Esophagus mucosa (tissue), 1 donor: Measurements from ENCODE around the gene SCYGR1. TPM values are rescaled to one million over a fixed set of nuclear protein-coding genes. Genes with fewer than 3 reads are reported as not detected.
"Not testable (repeated sequence)": the region's sequence is repeated elsewhere in the genome, so short reads cannot be mapped to it uniquely, and the experiment has no call there.

Experiments used
- ATAC-seq: fragments of 200-7000 bp; cut with Tn5 transposase; one replicate; pipeline ENCODE4 v1.9.1; 2020
- total RNA-seq: library from RNA; stranded (reverse); gene quantifications from one replicate; pipeline ENCODE4 v1.2.4, GENCODE V29; 2023
- donor health status: DM: yes; HTN: yes; CAD: no.

The SCYGR1 gene
- not detected for total RNA-seq

GRCh38 chr2:227387583-227387982, at the start of gene SCYGR1:
Gene SCYGR1 (minus strand): TSS chr2:227387949. CDS start chr2:227387949, 0 bp downstream.
- not testable (repeated sequence) for ATAC-seq

GRCh38 chr2:227436436-227437174, 48.9 kb upstream of the SCYGR1 start:
- no peak for ATAC-seq

GRCh38 chr2:227433171-227433570, 45.4 kb upstream of the SCYGR1 start:
- ATAC-seq, result no peak

GRCh38 chr2:227430639-227431038, 42.9 kb upstream of the SCYGR1 start:
- ATAC-seq, result no peak

GRCh38 chr2:227428731-227429285, 41.1 kb upstream of the SCYGR1 start:
- ATAC-seq, result no peak

GRCh38 chr2:227423656-227424499, 36.1 kb upstream of the SCYGR1 start:
- ATAC-seq, result no peak

GRCh38 chr2:227420087-227421052, 32.6 kb upstream of the SCYGR1 start:
- ATAC-seq, result no peak

- ATAC-seq, result no peak
Measured at GRCh38 chr2:227416701-227417100, 29.0 kb upstream of the SCYGR1 start.

GRCh38 chr2:227415538-227416424, 28.0 kb upstream of the SCYGR1 start:
- ATAC-seq, result peak; percentile 76

- ATAC-seq, result peak; percentile 86
Measured at GRCh38 chr2:227414846-227415245, 27.1 kb upstream of the SCYGR1 start.

GRCh38 chr2:227413371-227413770, 25.6 kb upstream of the SCYGR1 start:
- peak; percentile 7 for ATAC-seq

- no peak for ATAC-seq
Measured at GRCh38 chr2:227412877-227413276, 25.1 kb upstream of the SCYGR1 start.

- ATAC-seq, result no peak
Measured at GRCh38 chr2:227411990-227412350, 24.2 kb upstream of the SCYGR1 start.

GRCh38 chr2:227411320-227411989, 23.7 kb upstream of the SCYGR1 start:
- ATAC-seq, result peak; percentile 64

GRCh38 chr2:227410191-227410590, 22.4 kb upstream of the SCYGR1 start:
- no peak for ATAC-seq

- peak; percentile 91 for ATAC-seq
Measured at GRCh38 chr2:227407591-227408151, 19.9 kb upstream of the SCYGR1 start.

- ATAC-seq, result peak; percentile 58
Measured at GRCh38 chr2:227406177-227407031, 18.7 kb upstream of the SCYGR1 start.

- ATAC-seq, result no peak
Measured at GRCh38 chr2:227404585-227405271, 17.0 kb upstream of the SCYGR1 start.

- peak; percentile 48 for ATAC-seq
Measured at GRCh38 chr2:227402959-227403358, 15.2 kb upstream of the SCYGR1 start.
